ENCODE results near the gene DHRS7.

DHRS7 gene

DNA sequence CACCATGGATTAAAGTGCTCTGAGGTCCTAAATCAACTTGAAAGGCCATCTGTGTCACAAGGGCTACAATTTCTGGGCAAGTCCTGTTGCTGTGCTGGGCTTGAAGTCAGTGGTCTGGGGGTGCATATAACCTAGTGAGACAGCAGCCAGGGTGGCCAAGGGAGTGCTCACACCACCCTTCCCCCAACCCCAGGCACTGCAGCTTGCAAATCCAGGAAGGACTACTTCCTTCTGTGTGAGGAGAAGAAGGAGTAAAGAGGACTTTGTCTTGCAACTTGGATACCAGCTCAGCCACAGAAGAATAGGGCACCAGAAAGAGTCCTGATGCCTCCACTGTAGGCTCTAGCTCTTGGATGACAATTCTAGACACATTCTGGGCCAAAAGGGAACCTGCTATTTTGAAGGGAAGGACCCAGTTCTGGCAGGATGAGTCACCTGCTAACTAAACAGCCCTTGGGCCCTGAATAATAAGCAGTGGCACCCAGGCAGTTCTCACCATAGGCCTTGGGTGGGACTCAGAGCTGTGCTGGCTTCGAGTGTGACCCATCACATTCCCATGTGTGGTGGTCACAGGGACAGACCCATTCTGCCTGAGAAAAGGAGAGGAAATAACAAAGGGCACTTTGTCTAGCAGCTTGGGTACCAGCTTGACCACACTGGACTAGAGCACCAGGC is 32.6 kb upstream of the DHRS7 start:
- CTCF ChIA-PET, result no interaction called here
- TF ChIP-seq FOXA1 (IDR thresholded peaks at IDR 0.05) (no peak), FOXM1 (IDR thresholded peaks at IDR 0.05; ENCODE audit: borderline replicate concordance) (no peak), PKNOX1 (IDR thresholded peaks at IDR 0.05) (no peak), ELF4 (IDR thresholded peaks at IDR 0.05) (no peak), SP1 (IDR thresholded peaks at IDR 0.05) (no peak), TARDBP (IDR thresholded peaks at IDR 0.05) (no peak), LEF1 (IDR thresholded peaks at IDR 0.05; ENCODE audit: borderline replicate concordance) (no peak), ARNT (IDR thresholded peaks at IDR 0.05) (no peak), HDGF (IDR thresholded peaks at IDR 0.05; ENCODE audit: borderline replicate concordance) (no peak), NFRKB (IDR thresholded peaks at IDR 0.05) (no peak), ZNF384 (IDR thresholded peaks at IDR 0.05) (no peak), BHLHE40 (IDR thresholded peaks at IDR 0.05; ENCODE audit: borderline replicate concordance) (no peak), FOXK2 (IDR thresholded peaks at IDR 0.05) (no peak), CTBP1 (IDR thresholded peaks at IDR 0.05; ENCODE audit: borderline replicate concordance) (no peak)
- POLR2A ChIA-PET, result no interaction called here
- no peak for DNase-seq (ENCODE audit: extremely low spot score)

GRCh38 chr14:60196291-60196690 is 31.1 kb upstream of the DHRS7 start:
- no peak for DNase-seq (ENCODE audit: extremely low spot score)
- ChIA-PET CTCF (interaction anchor here (0.9 kb wide), 1 partner anchor 135 kb away, joined by 4 read pairs; no protein-coding TSS in a partner anchor), POLR2A (interaction anchor here (1.0 kb wide), 1 partner anchor 53 kb away, joined by 3 read pairs; the partner anchor contains the start of gene PPM1A)

GRCh38 chr14:60195179-60195810 is 30.1 kb upstream of the DHRS7 start:
- TF ChIP-seq FOXK2 (IDR thresholded peaks at IDR 0.05), result no peak
- peak; percentile 38; the same call in 1 of the 2 replicates for TF ChIP-seq PKNOX1 (IDR thresholded peaks at IDR 0.05)
- TF ChIP-seq SP1 (IDR thresholded peaks at IDR 0.05), result no peak
- no peak for TF ChIP-seq BHLHE40 (IDR thresholded peaks at IDR 0.05; ENCODE audit: borderline replicate concordance)
- TF ChIP-seq HDGF (IDR thresholded peaks at IDR 0.05; ENCODE audit: borderline replicate concordance), result no peak
- POLR2A ChIA-PET, result interaction anchor here (1.0 to 1.1 kb wide), 2 partner anchors 54 kb away, joined by 3 read pairs; partner anchors contain the start of gene PPM1A
- CTCF ChIA-PET, result interaction anchor here (0.9 kb wide), 1 partner anchor 136 kb away, joined by 4 read pairs; no protein-coding TSS in a partner anchor
- no peak for DNase-seq (ENCODE audit: extremely low spot score)

More at GRCh38 chr14:60196291-60196690, 31.1 kb upstream of the DHRS7 start:
- TF ChIP-seq BHLHE40 (IDR thresholded peaks at IDR 0.05; ENCODE audit: borderline replicate concordance), result no peak
- no peak for TF ChIP-seq FOXM1 (IDR thresholded peaks at IDR 0.05; ENCODE audit: borderline replicate concordance)
- TF ChIP-seq ELF4 (IDR thresholded peaks at IDR 0.05), result no peak
- no peak for TF ChIP-seq FOXK2 (IDR thresholded peaks at IDR 0.05)
- no peak for TF ChIP-seq SP1 (IDR thresholded peaks at IDR 0.05)
- TF ChIP-seq ARNT (IDR thresholded peaks at IDR 0.05), result no peak
- TF ChIP-seq CTBP1 (IDR thresholded peaks at IDR 0.05; ENCODE audit: borderline replicate concordance), result no peak
- no peak for TF ChIP-seq TARDBP (IDR thresholded peaks at IDR 0.05)
- TF ChIP-seq L3MBTL2 (conservative IDR thresholded peaks at IDR 0.05), result no peak
- no peak for TF ChIP-seq SUZ12 (IDR thresholded peaks at IDR 0.05)
- no peak for TF ChIP-seq NFRKB (IDR thresholded peaks at IDR 0.05)
- TF ChIP-seq HDGF (IDR thresholded peaks at IDR 0.05; ENCODE audit: borderline replicate concordance), result no peak
- TF ChIP-seq LEF1 (IDR thresholded peaks at IDR 0.05; ENCODE audit: borderline replicate concordance), result no peak
- no peak for TF ChIP-seq FOXA1 (IDR thresholded peaks at IDR 0.05)
- no peak for TF ChIP-seq PKNOX1 (IDR thresholded peaks at IDR 0.05)

DNA sequence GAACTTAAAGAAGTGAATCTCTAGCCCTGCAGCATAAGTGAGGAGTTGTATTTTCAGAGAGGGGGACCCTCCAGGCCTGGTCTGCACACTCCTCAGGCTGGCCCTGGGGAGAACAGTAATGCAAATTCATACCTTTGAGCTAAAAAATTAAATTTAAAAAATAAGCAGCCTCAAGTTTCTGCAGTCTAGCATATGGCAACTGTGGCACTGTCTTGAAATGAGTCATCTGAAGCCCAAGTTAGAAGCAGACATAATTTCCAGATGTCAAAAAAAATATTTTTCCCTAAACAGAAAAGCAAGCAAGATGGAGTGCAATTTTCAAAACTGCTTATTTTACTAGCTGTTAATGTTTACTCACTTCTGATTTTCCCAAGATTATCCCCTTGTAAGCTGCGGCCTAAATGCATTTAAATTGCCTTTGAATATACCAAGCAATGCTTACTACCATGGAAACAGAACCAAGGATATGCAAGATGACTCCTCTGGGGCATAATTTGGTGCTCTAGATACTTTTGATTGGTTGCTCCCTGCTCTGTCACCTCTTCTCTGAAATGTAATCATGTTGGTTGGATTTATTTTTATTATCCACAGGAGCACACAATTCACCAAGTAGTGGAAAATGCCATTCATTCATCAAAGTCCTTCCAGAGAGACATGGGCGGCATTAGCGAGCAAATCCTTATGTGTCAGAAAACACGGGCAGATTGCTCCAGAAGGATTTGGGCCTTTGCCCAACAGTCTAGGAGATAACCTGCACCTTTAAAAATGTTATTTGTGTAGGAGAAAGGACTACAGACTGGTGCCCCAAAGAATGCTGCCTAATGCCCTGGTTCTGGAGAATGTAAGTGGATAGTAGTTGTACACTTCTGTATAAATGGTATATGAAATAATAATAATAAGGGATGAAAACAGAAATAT is 25.0 kb upstream of the DHRS7 start:
- POLR2A ChIA-PET, result no interaction called here
- no peak for DNase-seq (ENCODE audit: extremely low spot score)
- CTCF ChIA-PET, result interaction anchor here (0.5 kb wide), 1 partner anchor 398 kb away, joined by 3 read pairs; no protein-coding TSS in a partner anchor
- TF ChIP-seq FOXM1 (IDR thresholded peaks at IDR 0.05; ENCODE audit: borderline replicate concordance), result no peak
- TF ChIP-seq FOXA1 (IDR thresholded peaks at IDR 0.05), result no peak
- no peak for TF ChIP-seq PKNOX1 (IDR thresholded peaks at IDR 0.05)
- no peak for TF ChIP-seq ELF4 (IDR thresholded peaks at IDR 0.05)
- no peak for TF ChIP-seq NFRKB (IDR thresholded peaks at IDR 0.05)
- TF ChIP-seq CTBP1 (IDR thresholded peaks at IDR 0.05; ENCODE audit: borderline replicate concordance), result no peak
- no peak for TF ChIP-seq LEF1 (IDR thresholded peaks at IDR 0.05; ENCODE audit: borderline replicate concordance)
- no peak for TF ChIP-seq L3MBTL2 (conservative IDR thresholded peaks at IDR 0.05)
- no peak for TF ChIP-seq TARDBP (IDR thresholded peaks at IDR 0.05)

Data from HEK293T (cell line).